ENCODE data around the gene LEMD1.

LEMD1 gene

GRCh38 chr1:205430696-205431305 is 8.9 kb upstream of the LEMD1 start:
- peaks cover 3% of the 10 kb centered on the region in 2 experiments for H3K4me1 ChIP-seq (ENCODE audit: control insufficient read depth in 1 of 2, insufficient read depth in 2 of 2, low read length in 2 of 2)
- H3K79me1 ChIP-seq (ENCODE audit: low read length), result no peaks in the 10 kb centered on the region
- peak overlapping the region; percentile 9 for H3K14ac ChIP-seq (ENCODE audit: low read length)
- no peak overlapping the region for H2BK12ac ChIP-seq (ENCODE audit: low read length)
- DNase-seq, result peak in 1 of 2 donors; percentile 19
- H3K23ac ChIP-seq (ENCODE audit: low read length), result no peak overlapping the region
- H3K79me2 ChIP-seq (ENCODE audit: control insufficient read depth, insufficient read depth, low read length, poor library complexity), result no peaks in the 10 kb centered on the region
- no CpG with 5 or more reads among the region's 32 CpGs for WGBS (ENCODE audit: extremely low coverage, insufficient coverage, insufficient read length)
- no peak overlapping the region for H4K91ac ChIP-seq (ENCODE audit: low read depth, low read length)
- H3K27ac ChIP-seq (ENCODE audit: low read depth, low read length), result no peak overlapping the region
- no peak overlapping the region for H2BK120ac ChIP-seq (ENCODE audit: insufficient read depth, low read length, poor library complexity)
- no peak overlapping the region for H3K4ac ChIP-seq (ENCODE audit: low read depth, low read length)
- no peaks in the 10 kb centered on the region for H3K36me3 ChIP-seq (ENCODE audit: control insufficient read depth in 1 of 2, insufficient read depth in 2 of 2, low read length in 2 of 2)
- no peaks in the 10 kb centered on the region for H3K27me3 ChIP-seq (ENCODE audit: insufficient read depth, low read length)
- H2AFZ ChIP-seq (ENCODE audit: insufficient read depth, low read length, poor library complexity), result peak overlapping the region; percentile 15
- no peak overlapping the region for H3K9ac ChIP-seq (ENCODE audit: low read length)
- peak overlapping the region; percentile 32 for H3K18ac ChIP-seq (ENCODE audit: low read length)
- H3K9me3 ChIP-seq (ENCODE audit: insufficient read depth, low read depth, low read length), result no peaks in the 10 kb centered on the region
- H4K12ac ChIP-seq (ENCODE audit: low read depth, low read length), result no peak overlapping the region
- H3K4me3 ChIP-seq (ENCODE audit: low read depth, low read length), result peak overlapping the region; percentile 59
- H2AK5ac ChIP-seq (ENCODE audit: low read length), result no peak overlapping the region
- H2BK5ac ChIP-seq (ENCODE audit: low read depth, low read length, poor library complexity), result no peak overlapping the region
- H4K8ac ChIP-seq (ENCODE audit: low read depth, low read length), result peak overlapping the region; percentile 75
- H3K4me2 ChIP-seq (ENCODE audit: low read length), result peak overlapping the region; percentile 77

GRCh38 chr1:205429762-205430695 is 8.2 kb upstream of the LEMD1 start:
- no peak overlapping the region for H4K91ac ChIP-seq (ENCODE audit: low read depth, low read length)
- H3K4me3 ChIP-seq (ENCODE audit: low read depth, low read length), result peak overlapping the region; percentile 59
- H3K4ac ChIP-seq (ENCODE audit: low read depth, low read length), result no peak overlapping the region
- H4K8ac ChIP-seq (ENCODE audit: low read depth, low read length), result peak overlapping the region; percentile 75
- peak overlapping the region; percentile 15 for H2AFZ ChIP-seq (ENCODE audit: insufficient read depth, low read length, poor library complexity)
- H3K4me2 ChIP-seq (ENCODE audit: low read length), result peak overlapping the region; percentile 77
- no CpG with 5 or more reads among the region's 29 CpGs for WGBS (ENCODE audit: extremely low coverage, insufficient coverage, insufficient read length)
- no peak overlapping the region for H3K9ac ChIP-seq (ENCODE audit: low read length)
- peaks cover 3% of the 10 kb centered on the region in 2 experiments for H3K4me1 ChIP-seq (ENCODE audit: control insufficient read depth in 1 of 2, insufficient read depth in 2 of 2, low read length in 2 of 2)
- H2AK5ac ChIP-seq (ENCODE audit: low read length), result no peak overlapping the region
- no peak overlapping the region for H2BK12ac ChIP-seq (ENCODE audit: low read length)
- no peaks in the 10 kb centered on the region for H3K36me3 ChIP-seq (ENCODE audit: control insufficient read depth in 1 of 2, insufficient read depth in 2 of 2, low read length in 2 of 2)
- DNase-seq, result no peak
- H3K27me3 ChIP-seq (ENCODE audit: insufficient read depth, low read length), result no peaks in the 10 kb centered on the region
- H3K79me1 ChIP-seq (ENCODE audit: low read length), result no peaks in the 10 kb centered on the region
- no peak overlapping the region for H3K23ac ChIP-seq (ENCODE audit: low read length)
- peak overlapping the region; percentile 9 for H3K14ac ChIP-seq (ENCODE audit: low read length)
- H3K27ac ChIP-seq (ENCODE audit: low read depth, low read length), result no peak overlapping the region
- H4K12ac ChIP-seq (ENCODE audit: low read depth, low read length), result no peak overlapping the region
- H3K79me2 ChIP-seq (ENCODE audit: control insufficient read depth, insufficient read depth, low read length, poor library complexity), result no peaks in the 10 kb centered on the region
- no peak overlapping the region for H2BK5ac ChIP-seq (ENCODE audit: low read depth, low read length, poor library complexity)
- peak overlapping the region; percentile 32 for H3K18ac ChIP-seq (ENCODE audit: low read length)
- H3K9me3 ChIP-seq (ENCODE audit: insufficient read depth, low read depth, low read length), result no peaks in the 10 kb centered on the region
- H2BK120ac ChIP-seq (ENCODE audit: insufficient read depth, low read length, poor library complexity), result no peak overlapping the region

- Histone ChIP-seq H2BK120ac (ENCODE audit: insufficient read depth, low read length, poor library complexity) (no peak overlapping the region), H2AK5ac (ENCODE audit: low read length) (no peak overlapping the region), H3K79me2 (ENCODE audit: control insufficient read depth, insufficient read depth, low read length, poor library complexity) (no peaks in the 10 kb centered on the region), H3K4me2 (ENCODE audit: low read length) (no peak overlapping the region), H3K79me1 (ENCODE audit: low read length) (no peaks in the 10 kb centered on the region), H3K9me3 (ENCODE audit: insufficient read depth, low read depth, low read length) (no peaks in the 10 kb centered on the region), H3K4me3 (ENCODE audit: low read depth, low read length) (no peak overlapping the region), H4K12ac (ENCODE audit: low read depth, low read length) (no peak overlapping the region), H4K8ac (ENCODE audit: low read depth, low read length) (no peak overlapping the region), H3K9ac (ENCODE audit: low read length) (no peak overlapping the region), H3K36me3 (ENCODE audit: control insufficient read depth in 1 of 2, insufficient read depth in 2 of 2, low read length in 2 of 2) (no peaks in the 10 kb centered on the region), H2BK5ac (ENCODE audit: low read depth, low read length, poor library complexity) (no peak overlapping the region), H2AFZ (ENCODE audit: insufficient read depth, low read length, poor library complexity) (no peak overlapping the region), H4K91ac (ENCODE audit: low read depth, low read length) (no peak overlapping the region), H3K18ac (ENCODE audit: low read length) (no peak overlapping the region), H3K4ac (ENCODE audit: low read depth, low read length) (no peak overlapping the region), H3K23ac (ENCODE audit: low read length) (no peak overlapping the region), H3K4me1 (ENCODE audit: control insufficient read depth in 1 of 2, insufficient read depth in 2 of 2, low read length in 2 of 2) (no peaks in the 10 kb centered on the region), H3K27me3 (ENCODE audit: insufficient read depth, low read length) (no peaks in the 10 kb centered on the region), H2BK12ac (ENCODE audit: low read length) (no peak overlapping the region), H3K27ac (ENCODE audit: low read depth, low read length) (no peak overlapping the region), H3K14ac (ENCODE audit: low read length) (no peak overlapping the region)
- DNase-seq, result no peak
- no CpG with 5 or more reads among the region's 8 CpGs for WGBS (ENCODE audit: extremely low coverage, insufficient coverage, insufficient read length)
Observed at GRCh38 chr1:205424901-205425600, 3.2 kb upstream of the LEMD1 start.

- Histone ChIP-seq H3K4ac (ENCODE audit: low read depth, low read length) (no peak overlapping the region), H2BK12ac (ENCODE audit: low read length) (no peak overlapping the region), H3K4me2 (ENCODE audit: low read length) (no peak overlapping the region), H3K79me2 (ENCODE audit: control insufficient read depth, insufficient read depth, low read length, poor library complexity) (no peaks in the 10 kb centered on the region), H3K14ac (ENCODE audit: low read length) (no peak overlapping the region), H3K79me1 (ENCODE audit: low read length) (no peaks in the 10 kb centered on the region), H3K27me3 (ENCODE audit: insufficient read depth, low read length) (no peaks in the 10 kb centered on the region), H4K91ac (ENCODE audit: low read depth, low read length) (no peak overlapping the region), H4K8ac (ENCODE audit: low read depth, low read length) (no peak overlapping the region), H2AK5ac (ENCODE audit: low read length) (no peak overlapping the region), H2BK5ac (ENCODE audit: low read depth, low read length, poor library complexity) (no peak overlapping the region), H4K12ac (ENCODE audit: low read depth, low read length) (no peak overlapping the region), H3K4me3 (ENCODE audit: low read depth, low read length) (no peak overlapping the region), H2BK120ac (ENCODE audit: insufficient read depth, low read length, poor library complexity) (no peak overlapping the region), H3K9ac (ENCODE audit: low read length) (no peak overlapping the region), H3K4me1 (ENCODE audit: control insufficient read depth in 1 of 2, insufficient read depth in 2 of 2, low read length in 2 of 2) (no peaks in the 10 kb centered on the region), H3K9me3 (ENCODE audit: insufficient read depth, low read depth, low read length) (no peaks in the 10 kb centered on the region), H3K27ac (ENCODE audit: low read depth, low read length) (no peak overlapping the region), H3K18ac (ENCODE audit: low read length) (no peak overlapping the region), H3K23ac (ENCODE audit: low read length) (no peak overlapping the region), H2AFZ (ENCODE audit: insufficient read depth, low read length, poor library complexity) (no peak overlapping the region), H3K36me3 (ENCODE audit: control insufficient read depth in 1 of 2, insufficient read depth in 2 of 2, low read length in 2 of 2) (no peaks in the 10 kb centered on the region)
- DNase-seq, result peak in 1 of 2 donors; percentile 11
- no CpG with 5 or more reads among the region's 6 CpGs for WGBS (ENCODE audit: extremely low coverage, insufficient coverage, insufficient read length)
Observed at GRCh38 chr1:205423814-205424399, 2.1 kb upstream of the LEMD1 start.

Data from trophoblast cell (in vitro differentiated cells and primary cell).